ENCODE measurements around the gene GSDMA.

DNA sequence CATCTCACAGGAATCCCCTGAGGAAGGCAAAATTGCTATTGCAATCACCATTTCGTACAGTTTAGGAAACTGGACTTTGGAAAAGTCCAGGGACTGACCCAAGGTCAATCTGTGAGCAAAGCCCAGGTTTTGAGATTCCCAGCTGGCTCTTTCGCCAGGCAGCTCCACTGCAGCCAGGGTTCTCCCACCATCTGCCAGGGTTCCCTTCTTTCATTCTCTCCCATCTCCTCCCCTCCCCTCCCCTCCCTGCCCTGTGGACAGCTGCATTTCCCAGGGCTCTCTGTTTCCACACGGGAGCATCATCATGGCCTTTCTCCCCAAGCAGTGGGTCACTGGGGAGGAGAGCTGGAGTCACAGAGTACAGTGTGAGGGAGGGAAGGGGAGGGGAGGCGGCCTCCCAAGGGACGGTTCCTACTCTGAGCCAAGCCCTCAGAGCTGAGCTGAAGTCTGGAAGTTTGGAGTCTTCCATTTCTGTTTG, 11.9 kb upstream of the GSDMA start:
- TF ChIP-seq, protein P1, sequence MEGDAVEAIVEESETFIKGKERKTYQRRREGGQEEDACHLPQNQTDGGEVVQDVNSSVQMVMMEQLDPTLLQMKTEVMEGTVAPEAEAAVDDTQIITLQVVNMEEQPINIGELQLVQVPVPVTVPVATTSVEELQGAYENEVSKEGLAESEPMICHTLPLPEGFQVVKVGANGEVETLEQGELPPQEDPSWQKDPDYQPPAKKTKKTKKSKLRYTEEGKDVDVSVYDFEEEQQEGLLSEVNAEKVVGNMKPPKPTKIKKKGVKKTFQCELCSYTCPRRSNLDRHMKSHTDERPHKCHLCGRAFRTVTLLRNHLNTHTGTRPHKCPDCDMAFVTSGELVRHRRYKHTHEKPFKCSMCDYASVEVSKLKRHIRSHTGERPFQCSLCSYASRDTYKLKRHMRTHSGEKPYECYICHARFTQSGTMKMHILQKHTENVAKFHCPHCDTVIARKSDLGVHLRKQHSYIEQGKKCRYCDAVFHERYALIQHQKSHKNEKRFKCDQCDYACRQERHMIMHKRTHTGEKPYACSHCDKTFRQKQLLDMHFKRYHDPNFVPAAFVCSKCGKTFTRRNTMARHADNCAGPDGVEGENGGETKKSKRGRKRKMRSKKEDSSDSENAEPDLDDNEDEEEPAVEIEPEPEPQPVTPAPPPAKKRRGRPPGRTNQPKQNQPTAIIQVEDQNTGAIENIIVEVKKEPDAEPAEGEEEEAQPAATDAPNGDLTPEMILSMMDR (IDR thresholded peaks at IDR 0.05; ENCODE audit: insufficient read depth, low read depth, low read length) = no peak
- TF ChIP-seq EZH2 (IDR thresholded peaks at IDR 0.05; ENCODE audit: insufficient read depth, low read length) = no peak

Measured in astrocyte (in vitro differentiated cells and primary cell).